Smooth muscle cell of the pulmonary artery (primary cell): ENCODE data around the gene CCL20. TPM values are rescaled to one million over a fixed set of nuclear protein-coding genes. Genes with fewer than 3 reads are reported as not detected.

Source experiments
- total RNA-seq: library from RNA; depleted of rRNA; stranded (reverse); fragments of >200 nt; gene quantifications from 2 replicates; pipeline ENCODE4 v1.2.3, GENCODE V29; 2014

The CCL20 gene, protein sequence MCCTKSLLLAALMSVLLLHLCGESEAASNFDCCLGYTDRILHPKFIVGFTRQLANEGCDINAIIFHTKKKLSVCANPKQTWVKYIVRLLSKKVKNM
- 0.13 TPM in 1 of 2 replicates, not detected in the other for total RNA-seq

GRCh38 chr2:227813562-227814353 is at the start of gene CCL20:
CCL20 (plus strand) TSS chr2:227813842; CDS start chr2:227813912, 70 bp downstream.

Other genes starting within 250 kb of the CCL20 start
- gene SCYGR2, start 214.9 kb upstream of the CCL20 start, total RNA-seq = not detected in 2 replicates
- gene SCYGR3, start 199.0 kb upstream of the CCL20 start, total RNA-seq = not detected in 2 replicates
- gene SCYGR4, start 196.3 kb upstream of the CCL20 start, total RNA-seq = not detected in 2 replicates
- gene SCYGR5, start 147.0 kb upstream of the CCL20 start, total RNA-seq = not detected in 2 replicates
- gene SLC19A3, start 95.8 kb upstream of the CCL20 start, total RNA-seq = 0.36 and 0.78 TPM in 2 replicates
- gene SCYGR6, start 89.1 kb upstream of the CCL20 start, total RNA-seq = not detected in 2 replicates
- gene SCYGR7, start 85.5 kb upstream of the CCL20 start, total RNA-seq = not detected in 2 replicates
- gene SCYGR8, start 67.9 kb upstream of the CCL20 start, total RNA-seq = not detected in 2 replicates
- gene DAW1, start 57.8 kb downstream of the CCL20 start, total RNA-seq = 2.0 and 2.5 TPM in 2 replicates